ENCODE data around the gene B4GALNT4.
"Not testable (repeated sequence)": the region's sequence is repeated elsewhere in the genome, so short reads cannot be mapped to it uniquely, and the experiment has no call there.

Gene B4GALNT4

GRCh38 chr11:392102-392777 lies 22.9 kb downstream of the B4GALNT4 start:
- no peak for DNase-seq (ENCODE audit: low read depth in 2 of 2)

GRCh38 chr11:393219-394033 lies 24.1 kb downstream of the B4GALNT4 start:
- no peak for DNase-seq (ENCODE audit: low read depth in 2 of 2)

DNA sequence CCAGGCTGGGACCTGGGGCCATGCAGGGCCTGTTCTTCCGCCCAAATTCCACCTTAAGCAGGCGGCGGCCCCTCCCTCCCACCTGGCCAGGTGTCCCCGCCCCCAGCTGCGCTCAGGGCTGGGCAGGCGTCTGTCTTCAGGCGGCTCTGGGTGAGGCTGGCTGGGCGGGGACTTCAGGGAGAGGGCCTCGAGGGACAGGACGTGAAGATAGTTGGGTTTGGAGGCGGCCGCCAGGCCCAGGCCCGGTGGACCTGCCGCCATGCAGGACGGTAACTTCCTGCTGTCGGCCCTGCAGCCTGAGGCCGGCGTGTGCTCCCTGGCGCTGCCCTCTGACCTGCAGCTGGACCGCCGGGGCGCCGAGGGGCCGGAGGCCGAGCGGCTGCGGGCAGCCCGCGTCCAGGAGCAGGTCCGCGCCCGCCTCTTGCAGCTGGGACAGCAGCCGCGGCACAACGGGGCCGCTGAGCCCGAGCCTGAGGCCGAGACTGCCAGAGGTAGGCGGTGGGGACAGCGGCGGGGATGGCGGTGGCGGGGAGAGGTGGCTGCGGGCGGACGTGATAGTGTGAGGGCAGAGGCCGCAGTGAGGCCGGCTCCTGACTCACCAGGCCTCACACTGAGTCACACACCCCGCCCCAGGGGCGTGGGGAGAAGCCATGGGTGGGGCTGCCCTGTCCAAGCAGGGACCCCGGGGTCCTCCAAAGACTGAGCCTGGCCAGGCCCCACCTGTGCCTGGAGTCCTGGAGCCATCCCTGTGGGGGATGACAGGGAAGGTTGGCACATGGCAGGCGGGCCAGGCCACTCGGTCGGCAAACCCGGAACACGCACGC lies 24.9 kb downstream of the B4GALNT4 start, which contains the start of gene PKP3:
TSS of gene PKP3 (plus strand) at position 176 of the 824 bp plus-strand sequence. CDS start at position 260, 84 bp downstream.
- DNase-seq (ENCODE audit: low read depth in 2 of 2), result no peak

- no peak for DNase-seq (ENCODE audit: low read depth in 2 of 2)
Observed at GRCh38 chr11:394858-395655, 25.8 kb downstream of the B4GALNT4 start.

GRCh38 chr11:395866-396265 lies 26.6 kb downstream of the B4GALNT4 start:
- DNase-seq (ENCODE audit: low read depth in 2 of 2), result no peak

GRCh38 chr11:396511-396947 lies 27.2 kb downstream of the B4GALNT4 start:
- no peak for DNase-seq (ENCODE audit: low read depth in 2 of 2)

DNA sequence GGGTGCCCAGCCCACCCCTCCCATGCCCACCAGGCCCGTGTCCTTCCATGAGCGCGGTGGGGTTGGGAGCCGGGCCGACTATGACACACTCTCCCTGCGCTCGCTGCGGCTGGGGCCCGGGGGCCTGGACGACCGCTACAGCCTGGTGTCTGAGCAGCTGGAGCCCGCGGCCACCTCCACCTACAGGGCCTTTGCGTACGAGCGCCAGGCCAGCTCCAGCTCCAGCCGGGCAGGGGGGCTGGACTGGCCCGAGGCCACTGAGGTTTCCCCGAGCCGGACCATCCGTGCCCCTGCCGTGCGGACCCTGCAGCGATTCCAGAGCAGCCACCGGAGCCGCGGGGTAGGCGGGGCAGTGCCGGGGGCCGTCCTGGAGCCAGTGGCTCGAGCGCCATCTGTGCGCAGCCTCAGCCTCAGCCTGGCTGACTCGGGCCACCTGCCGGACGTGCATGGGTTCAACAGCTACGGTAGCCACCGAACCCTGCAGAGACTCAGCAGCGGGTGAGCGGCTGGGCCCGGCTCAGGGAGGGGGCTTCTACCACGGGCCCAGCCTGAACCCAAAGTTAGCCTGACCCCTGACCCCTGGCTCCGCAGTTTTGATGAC lies 27.7 kb downstream of the B4GALNT4 start:
- DNase-seq (ENCODE audit: low read depth in 2 of 2), result no peak

DNA sequence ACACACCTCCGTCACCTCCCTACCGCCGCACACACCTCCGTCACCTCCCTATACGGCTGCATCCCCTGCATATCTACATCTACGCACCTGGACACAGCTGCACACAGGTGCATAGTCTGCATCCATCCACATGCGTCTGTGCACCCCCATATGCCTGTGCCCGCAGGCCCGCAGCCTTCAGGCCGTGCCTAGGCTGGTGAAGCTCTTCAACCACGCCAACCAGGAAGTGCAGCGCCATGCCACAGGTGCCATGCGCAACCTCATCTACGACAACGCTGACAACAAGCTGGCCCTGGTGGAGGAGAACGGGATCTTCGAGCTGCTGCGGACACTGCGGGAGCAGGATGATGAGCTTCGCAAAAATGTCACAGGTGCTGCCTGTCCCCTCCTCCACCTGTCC lies 29.5 kb downstream of the B4GALNT4 start:
- DNase-seq (ENCODE audit: low read depth in 2 of 2), result no peak

- DNase-seq (ENCODE audit: low read depth in 2 of 2), result no peak
Observed at GRCh38 chr11:399731-400211, 30.5 kb downstream of the B4GALNT4 start.

DNA sequence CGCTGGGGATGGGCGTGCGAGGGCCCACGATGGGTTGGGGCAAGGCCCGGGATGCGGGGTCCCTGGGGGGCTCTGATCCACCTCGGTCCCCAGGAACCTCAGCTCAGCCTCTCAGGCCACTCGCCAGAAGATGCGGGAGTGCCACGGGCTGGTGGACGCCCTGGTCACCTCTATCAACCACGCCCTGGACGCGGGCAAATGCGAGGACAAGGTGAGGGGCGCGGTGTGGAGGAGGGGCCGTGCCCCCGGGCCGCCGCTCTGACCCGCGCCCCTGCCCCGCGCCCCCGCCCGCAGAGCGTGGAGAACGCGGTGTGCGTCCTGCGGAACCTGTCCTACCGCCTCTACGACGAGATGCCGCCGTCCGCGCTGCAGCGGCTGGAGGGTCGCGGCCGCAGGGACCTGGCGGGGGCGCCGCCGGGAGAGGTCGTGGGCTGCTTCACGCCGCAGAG lies 31.0 kb downstream of the B4GALNT4 start:
- no peak for DNase-seq (ENCODE audit: low read depth in 2 of 2)

DNA sequence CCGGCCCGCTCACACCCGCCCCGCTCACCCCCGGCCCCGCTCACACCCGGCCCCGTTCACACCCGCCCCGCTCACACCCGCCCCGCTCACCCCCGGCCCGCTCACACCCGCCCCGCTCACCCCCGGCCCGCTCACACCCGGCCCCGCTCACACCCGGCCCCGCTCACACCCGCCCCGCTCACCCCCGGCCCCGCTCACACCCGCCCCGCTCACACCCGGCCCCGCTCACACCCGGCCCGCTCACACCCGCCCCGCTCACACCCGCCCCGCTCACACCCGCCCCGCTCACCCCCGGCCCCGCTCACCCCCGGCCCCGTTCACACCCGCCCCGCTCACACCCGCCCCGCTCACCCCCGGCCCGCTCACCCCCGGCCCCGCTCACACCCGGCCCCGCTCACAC lies 31.9 kb downstream of the B4GALNT4 start:
- DNase-seq (ENCODE audit: low read depth in 2 of 2), result not testable (repeated sequence)

GRCh38 chr11:403021-403760 lies 33.9 kb downstream of the B4GALNT4 start:
- DNase-seq (ENCODE audit: low read depth in 2 of 2), result no peak

- no peak for DNase-seq (ENCODE audit: low read depth in 2 of 2)
Observed at GRCh38 chr11:403761-404431, 34.6 kb downstream of the B4GALNT4 start.

- DNase-seq (ENCODE audit: low read depth in 2 of 2), result no peak
Observed at GRCh38 chr11:404551-405264, 35.4 kb downstream of the B4GALNT4 start.

DNA sequence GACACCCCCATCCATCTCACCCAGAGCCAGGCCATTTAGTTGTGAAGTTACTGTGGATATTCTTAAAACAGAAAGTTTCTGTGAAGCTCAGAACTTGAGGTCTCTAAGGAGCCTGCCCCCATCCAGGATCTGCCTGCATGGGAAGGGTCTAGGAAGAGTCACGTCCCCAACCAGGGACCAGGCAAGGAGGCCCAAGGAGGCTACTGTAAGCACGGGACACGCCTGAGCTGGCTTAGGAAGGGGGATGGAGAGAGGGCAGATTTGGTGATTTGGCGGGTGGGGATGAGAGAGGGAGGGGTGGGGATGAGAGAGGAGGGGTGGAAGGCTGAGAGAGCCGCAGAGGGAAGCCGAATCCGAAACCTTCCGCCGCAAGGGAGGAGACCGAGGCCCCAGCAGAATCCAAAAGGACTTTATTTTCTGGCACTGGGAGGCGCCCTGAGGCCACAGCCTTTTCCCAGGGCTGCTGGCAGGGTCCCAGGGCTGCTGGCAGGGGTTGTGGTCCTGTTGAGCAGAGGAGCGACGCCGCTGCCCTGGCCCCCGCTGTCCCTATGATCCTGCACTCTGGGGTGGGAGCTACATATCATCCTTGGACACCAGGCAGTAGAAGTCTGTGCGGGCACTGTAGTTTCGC lies 36.1 kb downstream of the B4GALNT4 start:
- DNase-seq (ENCODE audit: low read depth in 2 of 2), result no peak

GRCh38 chr11:405954-406795 lies 36.9 kb downstream of the B4GALNT4 start:
- no peak for DNase-seq (ENCODE audit: low read depth in 2 of 2)

Measured in stimulated activated CD8-positive, alpha-beta memory T cell treated with anti-CD3 and anti-CD28 coated beads, Interleukin-2, amount 100 ng/mL, for 48 hours (primary cell).